PC-9 (cell line): ENCODE results near the gene DGLUCY. TPM values are rescaled to one million over a fixed set of nuclear protein-coding genes. Genes with fewer than 3 reads are reported as not detected.

Experiments
- BruUV-seq: library from RNA; stranded (reverse); fragments of 400-500 nt; replicated peaks from 2 replicates; lab custom pipeline; 2021; lab: Mats Ljungman, UMichigan
- CTCF ChIA-PET: fragments of 300-600 bp; sonication (Branson Sonifier 250); formaldehyde crosslinking; loops from one replicate; lab custom pipeline; 2022; ENCODE audit warnings: antibody characterized with exemption; lab: Charles Lee
- POLR2A ChIA-PET: fragments of 300-600 bp; sonication (Branson Sonifier 250); formaldehyde crosslinking; loops from one replicate; lab custom pipeline; 2022; ENCODE audit warnings: antibody characterized with exemption; ENCODE audit not compliant: unreplicated experiment; lab: Charles Lee
- DNase-seq, 2 experiments: peaks; one replicate each; pipeline versions ENCODE4 v3.0.0 to v3.0.0-alpha.2; 2015 to 2022; ENCODE audit warnings: mixed read lengths in 1 of 2
- H2AFZ ChIP-seq: fragments of 200-600 bp; sonication (generic); 2 replicates; pipeline ENCODE4 v1.8.1; 2017; ENCODE audit warnings: antibody characterized with exemption
- H3F3A ChIP-seq: fragments of 200-600 bp; sonication (generic); 2 replicates; pipeline ENCODE4 v1.8.1; 2017; ENCODE audit warnings: antibody characterized with exemption, mild to moderate bottlenecking, low read depth; ENCODE audit not compliant: insufficient read depth
- H3K27ac ChIP-seq: fragments of 200-600 bp; sonication (generic); 2 replicates; pipeline ENCODE4 v1.6.1; 2016; ENCODE audit warnings: mixed run types
- H3K27me3 ChIP-seq: fragments of 200-600 bp; sonication (generic); 2 replicates; pipeline ENCODE4 v1.6.1; 2016; ENCODE audit warnings: low read depth, mixed run types; ENCODE audit not compliant: insufficient read depth
- H3K36me3 ChIP-seq: fragments of 200-600 bp; sonication (generic); 2 replicates; pipeline ENCODE4 v1.6.1; 2016; ENCODE audit warnings: low read depth, mixed run types
- H3K4me1 ChIP-seq: fragments of 200-600 bp; sonication (generic); replicated peaks from 2 replicates; pipeline ENCODE4 v1.6.1; 2016; ENCODE audit warnings: mixed run types; ENCODE audit not compliant: insufficient read depth
- H3K4me2 ChIP-seq: fragments of 200-600 bp; sonication (generic); 2 replicates; pipeline ENCODE4 v1.6.1; 2017; ENCODE audit warnings: mixed run types
- H3K4me3 ChIP-seq: fragments of 200-600 bp; sonication (generic); 2 replicates; pipeline ENCODE4 v1.6.1; 2016; ENCODE audit warnings: mixed run types
- H3K79me2 ChIP-seq: fragments of 200-600 bp; sonication (generic); 2 replicates; pipeline ENCODE4 v1.6.1; 2017; ENCODE audit warnings: low read depth, mixed run types
- H3K9me2 ChIP-seq: fragments of 200-600 bp; sonication (generic); 2 replicates; pipeline ENCODE4 v1.8.1; 2017; ENCODE audit warnings: mild to moderate bottlenecking; ENCODE audit not compliant: insufficient read depth
- H3K9me3 ChIP-seq: fragments of 200-600 bp; sonication (generic); 2 replicates; pipeline ENCODE4 v1.8.1; 2016; ENCODE audit warnings: low read depth; ENCODE audit not compliant: insufficient read depth
- H4K20me1 ChIP-seq: fragments of 200-600 bp; sonication (generic); 2 replicates; pipeline ENCODE4 v1.8.1; 2017; ENCODE audit not compliant: insufficient read depth
- CTCF ChIP-seq: fragments of 200-600 bp; sonication (generic); conservative IDR thresholded peaks from 2 replicates; pipeline ENCODE4 v1.6.1; 2017; ENCODE audit warnings: mixed run types, antibody characterized with exemption, mild to moderate bottlenecking, moderate library complexity
- EZH2 ChIP-seq: fragments of 200-600 bp; sonication (generic); IDR thresholded peaks from 2 replicates; pipeline ENCODE4 v1.8.0; 2017; ENCODE audit warnings: antibody characterized with exemption, low read depth
- intact Hi-C: fragments of 100-400 bp; cut with micrococcal nuclease; formaldehyde crosslinking; loops from one replicate; pipeline ENCODE4 v1.10.0; 2022; ENCODE audit not compliant: unreplicated experiment
- total RNA-seq: library from RNA; stranded (reverse); gene quantifications from 2 replicates; pipeline ENCODE4 v1.2.3, GENCODE V29; 2021

The DGLUCY gene
- total RNA-seq, 1 experiment from 2014 or later: 15.9 TPM

GRCh38 chr14:91229743-91230200 is 115.9 kb downstream of the DGLUCY start:
- peaks cover 15% of the 10 kb centered on the region for H3K4me1 ChIP-seq
- no peaks in the 10 kb centered on the region for H3K9me2 ChIP-seq
- H4K20me1 ChIP-seq: no peaks in the 10 kb centered on the region
- BruUV-seq: no TSS peak
- no peak for DNase-seq
- ChIA-PET POLR2A (no interaction called here), CTCF (no interaction called here)
- no peak for TF ChIP-seq CTCF
- no peak for TF ChIP-seq EZH2
- no peaks in the 10 kb centered on the region for H3K36me3 ChIP-seq
- H3K27me3 ChIP-seq: no peaks in the 10 kb centered on the region
- H3K27ac ChIP-seq: no peak overlapping the region
- H3K4me3 ChIP-seq: no peak overlapping the region
- peaks cover 9% of the 10 kb centered on the region; the same call in 1 of the 2 replicates for H3F3A ChIP-seq
- no peaks in the 10 kb centered on the region for H3K79me2 ChIP-seq
- H2AFZ ChIP-seq: no peak overlapping the region
- intact Hi-C loops: no loop called here
- no peaks in the 10 kb centered on the region for H3K9me3 ChIP-seq
- H3K4me2 ChIP-seq: no peak overlapping the region

- intact Hi-C loops: no loop called here
- H4K20me1 ChIP-seq: no peaks in the 10 kb centered on the region
- no peaks in the 10 kb centered on the region for H3K79me2 ChIP-seq
- TF ChIP-seq CTCF (no peak), EZH2 (no peak)
- H3K9me3 ChIP-seq: no peaks in the 10 kb centered on the region
- H3F3A ChIP-seq: peaks cover 9% of the 10 kb centered on the region; the same call in 1 of the 2 replicates
- CTCF ChIA-PET: no interaction called here
- H3K4me2 ChIP-seq: no peak overlapping the region
- no peak overlapping the region for H3K4me3 ChIP-seq
- no peaks in the 10 kb centered on the region for H3K27me3 ChIP-seq
- no peaks in the 10 kb centered on the region for H3K9me2 ChIP-seq
- peaks cover 15% of the 10 kb centered on the region for H3K4me1 ChIP-seq
- H3K27ac ChIP-seq: no peak overlapping the region
- no peak for DNase-seq
- POLR2A ChIA-PET: no interaction called here
- BruUV-seq: no TSS peak
- no peaks in the 10 kb centered on the region for H3K36me3 ChIP-seq
- H2AFZ ChIP-seq: no peak overlapping the region
Measured at GRCh38 chr14:91230397-91231035, 116.6 kb downstream of the DGLUCY start.

- POLR2A ChIA-PET: no interaction called here
- no peaks in the 10 kb centered on the region for H3K79me2 ChIP-seq
- H3K9me2 ChIP-seq: no peaks in the 10 kb centered on the region
- no peaks in the 10 kb centered on the region for H4K20me1 ChIP-seq
- BruUV-seq: no TSS peak
- no peak for TF ChIP-seq EZH2
- no peak for TF ChIP-seq CTCF
- CTCF ChIA-PET: no interaction called here
- H3K9me3 ChIP-seq: no peaks in the 10 kb centered on the region
- no peaks in the 10 kb centered on the region for H3K27me3 ChIP-seq
- H3K4me3 ChIP-seq: no peak overlapping the region
- H3K36me3 ChIP-seq: no peaks in the 10 kb centered on the region
- no peak overlapping the region for H2AFZ ChIP-seq
- H3F3A ChIP-seq: peaks cover 9% of the 10 kb centered on the region; the same call in 1 of the 2 replicates
- no peak for DNase-seq
- H3K4me1 ChIP-seq: peaks cover 15% of the 10 kb centered on the region
- no peak overlapping the region for H3K4me2 ChIP-seq
- no peak overlapping the region for H3K27ac ChIP-seq
- intact Hi-C loops: no loop called here
Measured at GRCh38 chr14:91231446-91231845, 117.6 kb downstream of the DGLUCY start.
